Measurements from ENCODE around the gene CFAP54.

GRCh38 chr12:96635844-96636243 lies 146.5 kb downstream of the CFAP54 start:
- TF ChIP-seq EP300 (conservative IDR thresholded peaks at IDR 0.05; ENCODE audit: poor library complexity, severe bottlenecking) (no peak), CTCF (IDR thresholded peaks at IDR 0.05; ENCODE audit: poor library complexity, severe bottlenecking) (no peak), TAF1 (IDR thresholded peaks at IDR 0.05; ENCODE audit: low read depth) (no peak), SMC3 (conservative IDR thresholded peaks at IDR 0.05; ENCODE audit: poor library complexity) (no peak), POLR2AphosphoS5 (IDR thresholded peaks at IDR 0.05) (no peak), EZH2 (IDR thresholded peaks at IDR 0.05; ENCODE audit: borderline replicate concordance, insufficient read depth, low read length, poor library complexity, severe bottlenecking) (no peak)

Data from neural cell (in vitro differentiated cells).